C4-2B (cell line): ENCODE measurements around the gene GPSM3.

ENCODE experiments used
- H3K27ac ChIP-seq: fragments of 450-650 bp; 2 replicates; pipeline ENCODE4 v1.5.1; 2017
- CTCF ChIP-seq: fragments of 450-650 bp; conservative IDR thresholded peaks from 2 replicates; pipeline ENCODE4 v1.5.1; 2017; ENCODE audit warnings: mild to moderate bottlenecking
- ZFX ChIP-seq: fragments of 450-650 bp; IDR thresholded peaks from 2 replicates; pipeline ENCODE4 v1.6.1; 2017

The GPSM3 gene

DNA sequence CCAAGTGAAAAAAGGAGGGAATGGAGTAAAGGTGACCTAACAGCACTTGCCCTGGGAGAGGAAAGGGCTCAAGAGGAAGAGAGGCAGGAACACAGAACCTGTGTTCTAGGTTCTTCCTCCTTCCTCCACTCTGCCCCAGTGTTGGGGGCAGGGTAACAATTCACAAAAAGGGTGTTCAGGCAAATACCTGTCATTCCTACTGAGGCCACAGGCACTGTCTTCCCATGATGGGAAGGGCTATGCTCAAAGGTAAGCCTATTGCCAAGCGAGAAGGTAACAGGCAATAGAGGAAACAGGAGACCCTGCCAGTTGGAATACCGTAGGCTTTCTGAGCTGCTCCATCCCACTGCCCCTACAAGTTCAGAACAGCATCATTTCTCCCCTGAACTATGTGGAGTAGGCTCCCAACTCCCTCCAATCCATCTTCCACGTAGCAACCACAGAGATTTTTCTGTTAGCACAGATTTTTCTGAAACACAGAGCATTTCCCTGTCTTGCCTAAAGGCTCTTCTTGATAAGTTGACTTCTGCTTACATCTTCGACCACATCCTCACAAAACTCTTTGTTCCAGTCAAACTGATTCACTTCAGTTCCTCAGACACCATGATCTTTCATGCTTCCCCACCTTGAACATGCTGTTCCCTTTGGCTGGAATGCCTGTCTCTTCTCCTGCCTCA is 19.3 kb downstream of the GPSM3 start:
- TF ChIP-seq ZFX (no peak), CTCF (no peak)
- H3K27ac ChIP-seq: no peak overlapping the region

DNA sequence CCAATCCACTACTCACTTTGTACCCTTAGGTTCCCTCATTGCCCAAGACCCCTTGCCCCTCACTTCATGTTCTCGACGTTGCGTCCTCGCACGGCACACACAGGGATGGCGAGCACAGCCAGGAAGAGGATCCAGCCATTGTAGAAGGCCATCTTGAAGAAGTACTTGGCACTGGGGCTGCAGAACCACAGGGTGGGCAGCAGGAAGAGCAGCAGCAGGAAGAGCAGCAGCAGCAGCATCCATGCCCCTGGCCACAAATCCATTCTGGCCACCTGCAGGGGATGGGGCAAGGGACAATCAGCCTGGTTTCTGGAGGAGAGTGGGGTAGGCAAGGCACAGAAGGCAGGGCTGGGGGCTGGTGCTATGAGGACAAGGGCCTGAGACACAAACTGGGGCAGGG is 21.2 kb downstream of the GPSM3 start:
- no peak overlapping the region for H3K27ac ChIP-seq
- no peak for TF ChIP-seq CTCF
- no peak for TF ChIP-seq ZFX

DNA sequence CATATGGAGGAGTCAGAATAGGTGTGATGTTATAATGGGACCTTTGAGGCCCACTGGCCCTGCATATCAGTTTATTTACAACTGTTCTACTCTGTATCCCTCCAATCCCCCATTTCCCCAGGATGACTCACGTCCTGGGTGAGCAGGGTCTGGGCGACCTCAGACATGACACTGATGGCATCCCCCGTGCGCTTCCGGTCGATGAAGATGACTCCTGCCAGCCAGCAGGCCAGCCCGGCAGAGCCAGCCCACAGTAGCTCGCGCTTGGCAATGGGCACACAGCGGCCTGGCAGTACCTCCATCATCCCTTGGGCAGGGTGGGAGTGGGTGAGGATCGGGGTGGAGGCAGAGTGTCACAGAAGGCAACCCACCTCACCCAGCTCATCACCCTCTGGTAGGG is 22.1 kb downstream of the GPSM3 start:
- no peak overlapping the region for H3K27ac ChIP-seq
- no peak for TF ChIP-seq ZFX
- TF ChIP-seq CTCF: no peak

DNA sequence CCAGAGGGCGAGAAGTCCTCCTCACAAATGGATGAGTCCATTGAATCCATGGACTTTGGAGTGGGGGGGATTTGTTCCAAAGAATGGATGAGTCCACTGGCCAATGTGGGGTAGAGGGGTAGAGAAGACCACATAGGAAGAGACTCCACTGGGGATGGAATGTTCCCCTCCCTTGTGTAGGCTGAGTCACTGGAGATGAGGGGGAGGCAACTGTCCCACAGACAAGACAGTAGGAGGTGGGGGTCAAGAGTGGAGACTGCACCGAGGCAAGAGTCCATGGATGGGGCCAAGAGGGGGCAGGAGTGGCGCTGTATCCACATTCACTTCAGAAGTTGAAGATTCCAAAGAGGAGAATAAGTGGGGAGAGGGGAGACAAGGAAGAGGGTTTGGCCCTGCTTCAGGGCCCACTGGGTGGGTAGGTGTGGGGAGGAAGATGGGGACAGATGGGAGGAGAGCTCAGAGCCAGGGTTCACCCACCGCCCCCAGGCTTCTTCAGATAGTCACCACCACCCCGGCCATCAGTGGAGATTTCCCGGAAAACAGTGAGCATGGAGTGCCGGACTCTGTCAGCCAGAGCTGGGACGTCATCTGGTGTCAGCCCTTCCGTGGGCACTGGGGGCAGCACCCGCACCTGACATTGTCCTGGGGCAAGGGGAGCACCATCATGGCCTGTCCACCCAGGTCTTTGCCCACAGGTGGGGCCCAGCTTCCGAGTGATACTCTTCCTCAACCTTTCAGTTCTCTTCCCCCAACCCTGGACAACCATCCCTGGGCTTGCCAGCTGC is 23.4 kb downstream of the GPSM3 start:
- H3K27ac ChIP-seq: no peak overlapping the region
- no peak for TF ChIP-seq ZFX
- TF ChIP-seq CTCF: no peak; the same call in 1 of the 2 replicates

GRCh38 chr6:32168350-32168749 is 24.1 kb downstream of the GPSM3 start:
- TF ChIP-seq ZFX (no peak), CTCF (no peak)

DNA sequence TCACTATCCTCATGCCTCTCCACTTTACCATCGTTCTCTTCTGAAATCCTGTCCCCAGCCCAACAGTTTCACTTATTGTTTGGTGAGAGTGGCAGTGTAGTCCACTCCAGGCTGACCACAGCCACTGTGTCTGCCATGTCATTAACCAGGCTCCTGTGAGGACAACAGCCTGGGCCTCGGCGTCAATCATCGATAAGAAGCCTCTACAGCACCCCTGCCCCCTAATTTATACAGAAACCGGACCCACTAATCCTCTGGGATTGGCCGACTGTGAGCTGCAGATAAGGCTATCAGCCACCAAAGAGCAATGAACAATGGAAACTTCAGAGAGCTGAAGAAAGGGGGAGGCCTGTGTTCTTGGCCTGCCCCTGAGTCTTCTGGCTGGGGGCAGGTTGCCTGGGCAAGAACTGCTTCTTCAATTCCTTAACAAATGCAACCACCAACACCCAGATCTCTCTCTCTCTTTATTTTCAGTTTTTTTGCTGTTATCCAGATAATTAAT is 24.6 kb downstream of the GPSM3 start:
- no peak overlapping the region for H3K27ac ChIP-seq

More at GRCh38 chr6:32168350-32168749, 24.1 kb downstream of the GPSM3 start:
- no peak overlapping the region for H3K27ac ChIP-seq

More for the DNA sequence above, 24.6 kb downstream of the GPSM3 start:
- TF ChIP-seq ZFX: no peak
- TF ChIP-seq CTCF: no peak
